ENCODE data around the gene PATL1. TPM values are rescaled to one million over a fixed set of nuclear protein-coding genes. Genes with fewer than 3 reads are reported as not detected.

The PATL1 gene, protein sequence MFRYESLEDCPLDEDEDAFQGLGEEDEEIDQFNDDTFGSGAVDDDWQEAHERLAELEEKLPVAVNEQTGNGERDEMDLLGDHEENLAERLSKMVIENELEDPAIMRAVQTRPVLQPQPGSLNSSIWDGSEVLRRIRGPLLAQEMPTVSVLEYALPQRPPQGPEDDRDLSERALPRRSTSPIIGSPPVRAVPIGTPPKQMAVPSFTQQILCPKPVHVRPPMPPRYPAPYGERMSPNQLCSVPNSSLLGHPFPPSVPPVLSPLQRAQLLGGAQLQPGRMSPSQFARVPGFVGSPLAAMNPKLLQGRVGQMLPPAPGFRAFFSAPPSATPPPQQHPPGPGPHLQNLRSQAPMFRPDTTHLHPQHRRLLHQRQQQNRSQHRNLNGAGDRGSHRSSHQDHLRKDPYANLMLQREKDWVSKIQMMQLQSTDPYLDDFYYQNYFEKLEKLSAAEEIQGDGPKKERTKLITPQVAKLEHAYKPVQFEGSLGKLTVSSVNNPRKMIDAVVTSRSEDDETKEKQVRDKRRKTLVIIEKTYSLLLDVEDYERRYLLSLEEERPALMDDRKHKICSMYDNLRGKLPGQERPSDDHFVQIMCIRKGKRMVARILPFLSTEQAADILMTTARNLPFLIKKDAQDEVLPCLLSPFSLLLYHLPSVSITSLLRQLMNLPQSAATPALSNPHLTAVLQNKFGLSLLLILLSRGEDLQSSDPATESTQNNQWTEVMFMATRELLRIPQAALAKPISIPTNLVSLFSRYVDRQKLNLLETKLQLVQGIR
- 57.8 and 61.4 TPM in 2 replicates for total RNA-seq (2022)
- Bru-seq, nascent RNA, result percentile 93 among the genes with signal in this experiment
- BruChase-seq, experiment 1, labeled RNA remaining after a 2-hour chase, result percentile 92 among the genes with signal in this experiment
- percentile 95 among the genes with signal in this experiment for BruChase-seq, experiment 2, labeled RNA remaining after a 6-hour chase
- long read RNA-seq, full-length matches to known transcripts, result 4 of 14 reads
- long read RNA-seq, partial matches to known transcripts, result 1 of 14 reads
- long read RNA-seq, other reads (novel, unspliced or antisense), result 9 of 14 reads

DNA sequence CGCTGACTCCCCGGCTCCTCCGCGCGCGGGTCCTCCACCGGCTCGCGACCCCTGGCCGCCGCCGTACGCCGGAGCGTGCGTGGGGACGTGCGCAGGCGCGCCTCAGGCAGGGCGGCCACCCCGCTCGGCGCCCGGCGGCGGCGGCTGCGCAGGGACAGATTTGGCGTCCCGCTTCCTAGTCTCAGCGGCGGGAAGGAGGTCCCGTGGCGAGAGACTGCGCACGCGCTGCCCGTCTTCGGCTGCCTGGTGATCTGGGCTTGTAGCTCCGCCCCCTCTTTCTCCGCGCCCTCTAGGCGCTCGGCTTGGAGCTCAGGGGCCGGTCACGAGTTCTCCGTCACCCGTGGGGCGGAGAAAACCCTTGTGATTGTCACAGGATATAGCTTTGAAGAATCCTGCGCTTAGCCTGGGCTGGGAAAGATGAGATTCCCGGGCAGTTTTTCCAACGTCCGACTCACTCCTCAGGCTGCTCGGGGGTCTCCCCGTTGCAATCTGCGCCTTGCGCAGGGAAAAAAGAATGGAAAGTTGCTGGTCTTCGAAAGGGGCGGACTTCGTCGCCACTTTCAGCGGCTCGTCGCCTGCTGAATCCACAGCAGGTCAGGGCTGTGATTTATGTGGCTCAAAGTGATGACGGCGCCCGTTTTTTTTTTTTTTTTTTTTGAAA, at the start of gene PATL1:
Gene PATL1, minus strand, starts transcription at position 88 of the 661 bp plus-strand sequence. CDS start 142 bp downstream, outside the sequence.
- Mint-ChIP-seq H3K4me1 (ENCODE audit: low read depth, unreplicated experiment) (peaks cover 14% of the 10 kb centered on the region), H3K9me3 (ENCODE audit: unreplicated experiment) (no peaks in the 10 kb centered on the region), H3K36me3 (ENCODE audit: insufficient read depth, unreplicated experiment) (peaks cover 53% of the 10 kb centered on the region), H3K27ac (ENCODE audit: unreplicated experiment) (peak within 1 kb of the TSS; percentile 100), H3K27me3 (ENCODE audit: insufficient read depth, unreplicated experiment) (no peaks in the 10 kb centered on the region), H3K4me3 (ENCODE audit: unreplicated experiment) (peak within 1 kb of the TSS; percentile 96)
- intact Hi-C loops (cut with micrococcal nuclease; ENCODE audit: unreplicated experiment), result loop anchor here (1.0 to 5.0 kb wide), 7 partner anchors 11 to 134 kb away; no protein-coding TSS in a partner anchor
- CTCF ChIA-PET, result interaction anchor here (0.7 to 3.2 kb wide), 8 partner anchors 11 to 474 kb away, joined by 3 to 28 read pairs (median 6); partner anchors contain the start of genes MRPL16, OSBP and STX3
- H3K9me3 ChIP-seq, result no peaks in the 10 kb centered on the region
- no peaks in the 10 kb centered on the region for H3K36me3 ChIP-seq (ENCODE audit: control insufficient read depth, insufficient read depth, low read length)
- no peaks in the 10 kb centered on the region for H3K27me3 ChIP-seq (replicated peaks; ENCODE audit: control insufficient read depth, insufficient read depth, low read length)
- peak within 1 kb of the TSS; percentile 96 for H3K4me3 ChIP-seq (ENCODE audit: low read depth, low read length)
- H3K4me1 ChIP-seq, result peaks cover 5% of the 10 kb centered on the region
- BruUV-seq (replicated peaks), result no TSS peak
- POLR2A ChIA-PET, result interaction anchor here (0.6 to 4.0 kb wide), 29 partner anchors 8 to 1489 kb away, joined by 3 to 51 read pairs (median 6); partner anchors contain the start of genes MRPL16, OSBP and STX3
- TF ChIP-seq, protein P1, sequence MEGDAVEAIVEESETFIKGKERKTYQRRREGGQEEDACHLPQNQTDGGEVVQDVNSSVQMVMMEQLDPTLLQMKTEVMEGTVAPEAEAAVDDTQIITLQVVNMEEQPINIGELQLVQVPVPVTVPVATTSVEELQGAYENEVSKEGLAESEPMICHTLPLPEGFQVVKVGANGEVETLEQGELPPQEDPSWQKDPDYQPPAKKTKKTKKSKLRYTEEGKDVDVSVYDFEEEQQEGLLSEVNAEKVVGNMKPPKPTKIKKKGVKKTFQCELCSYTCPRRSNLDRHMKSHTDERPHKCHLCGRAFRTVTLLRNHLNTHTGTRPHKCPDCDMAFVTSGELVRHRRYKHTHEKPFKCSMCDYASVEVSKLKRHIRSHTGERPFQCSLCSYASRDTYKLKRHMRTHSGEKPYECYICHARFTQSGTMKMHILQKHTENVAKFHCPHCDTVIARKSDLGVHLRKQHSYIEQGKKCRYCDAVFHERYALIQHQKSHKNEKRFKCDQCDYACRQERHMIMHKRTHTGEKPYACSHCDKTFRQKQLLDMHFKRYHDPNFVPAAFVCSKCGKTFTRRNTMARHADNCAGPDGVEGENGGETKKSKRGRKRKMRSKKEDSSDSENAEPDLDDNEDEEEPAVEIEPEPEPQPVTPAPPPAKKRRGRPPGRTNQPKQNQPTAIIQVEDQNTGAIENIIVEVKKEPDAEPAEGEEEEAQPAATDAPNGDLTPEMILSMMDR (IDR thresholded peaks at IDR 0.05; ENCODE audit: insufficient read depth in 1 of 2, low read depth in 1 of 2, low read length in 1 of 2, severe bottlenecking in 1 of 2, unreplicated experiment in 1 of 2), result no peak
- peak; percentile 99 for DNase-seq

DNA sequence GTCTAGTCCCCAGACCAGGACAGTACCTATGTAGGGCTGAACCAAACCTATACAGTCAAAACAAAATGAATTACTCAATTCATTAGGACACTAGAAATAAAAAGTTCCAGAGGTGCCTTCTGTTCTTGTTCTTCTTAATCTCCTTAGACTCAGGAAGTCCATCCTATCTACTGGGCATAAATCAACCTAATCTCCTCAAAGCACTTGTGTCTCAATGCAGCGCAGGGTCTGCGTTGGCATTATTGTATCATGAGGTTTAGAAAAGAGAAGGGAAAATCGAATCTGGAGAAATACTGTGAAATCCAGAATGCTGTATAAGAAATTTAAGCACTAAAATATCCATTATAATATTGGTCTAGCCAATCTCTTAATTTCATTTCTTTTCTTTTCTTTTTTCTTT, 47.2 kb upstream of the PATL1 start:
- BruUV-seq (replicated peaks), result no TSS peak
- H3K4me3 ChIP-seq (ENCODE audit: low read depth, low read length), result no peak overlapping the region
- intact Hi-C loops (cut with micrococcal nuclease; ENCODE audit: unreplicated experiment), result no loop called here
- H3K27ac Mint-ChIP-seq (ENCODE audit: unreplicated experiment), result no peak overlapping the region
- H3K36me3 ChIP-seq (ENCODE audit: control insufficient read depth, insufficient read depth, low read length), result no peaks in the 10 kb centered on the region
- H3K36me3 Mint-ChIP-seq (ENCODE audit: insufficient read depth, unreplicated experiment), result no peaks in the 10 kb centered on the region
- peaks cover 7% of the 10 kb centered on the region; the same call in 1 of the 2 replicates for H3K9me3 ChIP-seq
- peaks cover 8% of the 10 kb centered on the region for H3K4me1 Mint-ChIP-seq (ENCODE audit: low read depth, unreplicated experiment)
- H3K4me3 Mint-ChIP-seq (ENCODE audit: unreplicated experiment), result no peak overlapping the region
- ChIA-PET POLR2A (no interaction called here), CTCF (no interaction called here)
- no peaks in the 10 kb centered on the region for H3K4me1 ChIP-seq
- no peaks in the 10 kb centered on the region for H3K27me3 ChIP-seq (replicated peaks; ENCODE audit: control insufficient read depth, insufficient read depth, low read length)
- H3K27me3 Mint-ChIP-seq (ENCODE audit: insufficient read depth, unreplicated experiment), result no peaks in the 10 kb centered on the region
- DNase-seq, result no peak
- TF ChIP-seq, protein P1 (IDR thresholded peaks at IDR 0.05; ENCODE audit: insufficient read depth in 1 of 2, low read depth in 1 of 2, low read length in 1 of 2, severe bottlenecking in 1 of 2, unreplicated experiment in 1 of 2), result no peak
- peaks cover 10% of the 10 kb centered on the region for H3K9me3 Mint-ChIP-seq (ENCODE audit: unreplicated experiment)

Measured in Caco-2 (cell line).